OCI-M1 (cell line): Measurements from ENCODE around the gene CPEB4.

Experiments used
- DNase-seq: peaks from one replicate; lab custom pipeline; 2025; lab: John Stamatoyannopoulos, UW

The CPEB4 gene

GRCh38 chr5:173944511-173944910 is 56.4 kb downstream of the CPEB4 start:
- DNase-seq = no peak

- DNase-seq = no peak
Measured at GRCh38 chr5:173945160-173945559, 57.0 kb downstream of the CPEB4 start.

GRCh38 chr5:173946323-173946722 is 58.2 kb downstream of the CPEB4 start:
- no peak for DNase-seq

GRCh38 chr5:173950829-173951228 is 62.7 kb downstream of the CPEB4 start:
- no peak for DNase-seq

- DNase-seq = no peak
Measured at GRCh38 chr5:173953528-173954090, 65.5 kb downstream of the CPEB4 start.

GRCh38 chr5:173954671-173955521 is 66.7 kb downstream of the CPEB4 start:
- no peak for DNase-seq

GRCh38 chr5:173960986-173961385 is 72.8 kb downstream of the CPEB4 start:
- no peak for DNase-seq

GRCh38 chr5:173961418-173961817 is 73.3 kb downstream of the CPEB4 start:
- DNase-seq = no peak

GRCh38 chr5:173962436-173962972 is 74.4 kb downstream of the CPEB4 start:
- DNase-seq = no peak

- no peak for DNase-seq
Measured at GRCh38 chr5:173963182-173963838, 75.2 kb downstream of the CPEB4 start.

GRCh38 chr5:173963867-173964441 is 75.8 kb downstream of the CPEB4 start:
- DNase-seq = no peak

GRCh38 chr5:173964506-173964905 is 76.4 kb downstream of the CPEB4 start:
- DNase-seq = no peak

- DNase-seq = peak; percentile 17
Measured at GRCh38 chr5:173967241-173967640, 79.1 kb downstream of the CPEB4 start.

- DNase-seq = no peak
Measured at GRCh38 chr5:173968154-173968797, 80.1 kb downstream of the CPEB4 start.

GRCh38 chr5:173969167-173970049 is 81.3 kb downstream of the CPEB4 start:
- DNase-seq = no peak

GRCh38 chr5:173970878-173971650 is 82.9 kb downstream of the CPEB4 start:
- peak; percentile 16 for DNase-seq

- peak; percentile 17 for DNase-seq
Measured at GRCh38 chr5:173971681-173972345, 83.7 kb downstream of the CPEB4 start.

- DNase-seq = no peak
Measured at GRCh38 chr5:173972607-173972924, 84.4 kb downstream of the CPEB4 start.

GRCh38 chr5:173972925-173973615 is 84.9 kb downstream of the CPEB4 start:
- peak; percentile 86 for DNase-seq
